ENCODE measurements around the gene ZBTB32. TPM values are rescaled to one million over a fixed set of nuclear protein-coding genes. Genes with fewer than 3 reads are reported as not detected.
A peak's percentile ranks its signal among the peaks of the same experiment; 100 is the strongest.

The ZBTB32 gene
- total and polyA plus RNA-seq, 2 of the 8 experiments (the other 6 are each of a cell fraction or from before 2014, with no cell fraction given) = 0.11 to 0.50 TPM

GRCh38 chr19:35740423-35741202 is 36.3 kb downstream of the ZBTB32 start:
- Histone ChIP-seq H2BK5ac (ENCODE audit: low read depth, low read length) (peak overlapping the region; percentile 85; the same call in 1 of the 2 replicates), H3K36me3 (ENCODE audit: control insufficient read depth in 2 of 4, insufficient read depth in 4 of 4, low read length in 3 of 4) (peaks cover 8 to 18% (median 14%) of the 10 kb centered on the region in 4 experiments; a peak in 5 of 8 replicates), H4K8ac (ENCODE audit: extremely low read depth, insufficient read depth, low read length) (no peak overlapping the region), H3K9ac (replicated peaks in 1 of 4; ENCODE audit: extremely low read depth in 1 of 4, low read depth in 3 of 4, low read length in 3 of 4) (peak overlapping the region in 3 of 4 experiments; percentile 51 to 64 (median 52); a peak in 6 of 7 replicates), H2BK120ac (replicated peaks; ENCODE audit: low read depth, low read length) (no peak overlapping the region), H2AFZ (ENCODE audit: low read length) (peak overlapping the region; percentile 26; the same call in 1 of the 2 replicates), H3K23me2 (ENCODE audit: low read depth, low read length) (peaks cover 15% of the 10 kb centered on the region; the same call in 1 of the 2 replicates), H3K18ac (ENCODE audit: extremely low read depth, low read length) (peak overlapping the region; percentile 90), H3K4me1 (replicated peaks in 1 of 4; ENCODE audit: control insufficient read depth in 3 of 4, insufficient read depth in 4 of 4, low read length in 3 of 4) (peaks cover 0 to 6% (median 3%) of the 10 kb centered on the region in 4 experiments; a peak in 3 of 7 replicates), H3K9me3 (ENCODE audit: insufficient read depth in 2 of 2, low read depth in 1 of 2, low read length in 1 of 2) (no peaks in the 10 kb centered on the region), H3K27me3 (replicated peaks in 1 of 4; ENCODE audit: control insufficient read depth in 3 of 4, extremely low read depth in 1 of 4, insufficient read depth in 3 of 4, low read length in 3 of 4) (no peaks in the 10 kb centered on the region), H4K20me1 (replicated peaks in 1 of 2; ENCODE audit: control insufficient read depth in 1 of 2, insufficient read depth in 2 of 2, low read length in 2 of 2) (peaks cover 0 to 9% of the 10 kb centered on the region in 2 experiments), H3K4ac (replicated peaks; ENCODE audit: insufficient read length, low read depth, low read length) (no peak overlapping the region), H3K79me2 (ENCODE audit: control insufficient read depth in 1 of 2, insufficient read depth in 2 of 2, low read length in 2 of 2) (no peaks in the 10 kb centered on the region), H3K14ac (ENCODE audit: insufficient read length) (no peak overlapping the region), H2BK15ac (ENCODE audit: low read length) (no peak overlapping the region), H3K79me1 (ENCODE audit: low read depth, low read length) (no peaks in the 10 kb centered on the region; the same call in 1 of the 2 replicates), H4K91ac (replicated peaks; ENCODE audit: insufficient read length, low read length) (no peak overlapping the region), H3K4me3 (ENCODE audit: extremely low read depth in 1 of 4, insufficient read depth in 2 of 4, low read depth in 3 of 4, low read length in 4 of 4) (peak overlapping the region; percentile 72 to 86 (median 78)), H3K56ac (replicated peaks; ENCODE audit: insufficient read length, low read depth, low read length) (peak overlapping the region; percentile 44), H2AK5ac (ENCODE audit: low read depth, low read length) (no peak overlapping the region), H2BK20ac (ENCODE audit: low read length) (no peak overlapping the region), H2BK12ac (ENCODE audit: low read depth, low read length) (no peak overlapping the region; the same call in 1 of the 2 replicates), H3K27ac (ENCODE audit: low read depth, low read length) (peak overlapping the region; percentile 69; the same call in 1 of the 2 replicates), H4K5ac (ENCODE audit: insufficient read length, low read depth, low read length) (peak overlapping the region; percentile 81), H3K23ac (ENCODE audit: insufficient read length) (no peak overlapping the region), H3K4me2 (ENCODE audit: insufficient read depth in 1 of 2, low read depth in 2 of 2, low read length in 2 of 2) (peak overlapping the region; percentile 70 to 78)
- FAIRE-seq (no peak), DNase-seq (ENCODE audit: low read depth in 1 of 2, low spot score in 2 of 2) (peak; percentile 93 to 96)
- 1% methylated on average over 57 of the region's 63 CpGs; no CpG with 5 or more reads in 1 of the 2 experiments for WGBS, 2 experiments (ENCODE audit: extremely low coverage in 1 of 2, insufficient coverage in 1 of 2, insufficient read length in 1 of 2, insufficient replicate concordance in 2 of 2, low coverage in 1 of 2, low lambda C conversion rate in 2 of 2, missing lambda C conversion rate in 1 of 2)
- ChIA-PET POLR2A (ENCODE audit: partially characterized antibody) (interaction anchor here (0.6 to 7.6 kb wide), 25 partner anchors 7 to 245 kb away, joined by 3 to 54 read pairs (median 4); partner anchors contain the start of genes APLP1, COX6B1, HSPB6 and LIN37), CTCF (ENCODE audit: partially characterized antibody) (interaction anchor here (0.7 to 8.9 kb wide), 13 partner anchors 10 to 137 kb away, joined by 3 to 80 read pairs (median 4); no protein-coding TSS in a partner anchor)
- TF ChIP-seq SIN3A (conservative IDR thresholded peaks at IDR 0.05 in 1 of 2, IDR thresholded peaks at IDR 0.05 in 1 of 2; ENCODE audit: low read depth in 1 of 2, low read length in 2 of 2) (peak in 1 of 2 experiments; percentile 56; a peak in 2 of 4 replicates), MAX (IDR thresholded peaks at IDR 0.05) (peak; percentile 48; the same call in 1 of the 2 replicates), TAF1 (IDR thresholded peaks at IDR 0.05; ENCODE audit: low read depth, low read length) (peak; percentile 88), POLR2A (IDR thresholded peaks at IDR 0.05; ENCODE audit: control extremely low read depth in 1 of 2, low read depth in 2 of 2, low read length in 2 of 2) (no peak; a peak in 2 of 3 replicates), RXRA (IDR thresholded peaks at IDR 0.05; ENCODE audit: insufficient read depth, low read depth, low read length) (no peak), EZH2 (IDR thresholded peaks at IDR 0.05; ENCODE audit: low read depth, low read length, severe bottlenecking) (no peak), HDAC6 (IDR thresholded peaks at IDR 0.05; ENCODE audit: low read depth, low read length) (no peak), SUZ12 (IDR thresholded peaks at IDR 0.05; ENCODE audit: low read length) (no peak), CTBP2 (IDR thresholded peaks at IDR 0.05; ENCODE audit: borderline replicate concordance, insufficient read depth, insufficient read length, low read length) (no peak), SIX5 (IDR thresholded peaks at IDR 0.05; ENCODE audit: low read depth, low read length) (no peak), SIRT6 (IDR thresholded peaks at IDR 0.05; ENCODE audit: low read length) (no peak)
